Stimulated activated CD4-positive, alpha-beta T cell treated with anti-CD3 and anti-CD28 coated beads, Interleukin-12 subunit alpha, Interleukin-12 subunit beta, amount 100 ng/mL, for 4 hours (primary cell): Measurements from ENCODE around the gene CGB7.
"Not testable (repeated sequence)": the region's sequence is repeated elsewhere in the genome, so short reads cannot be mapped to it uniquely, and the experiment has no call there.

ENCODE experiments used
- DNase-seq: peaks from one replicate; pipeline ENCODE4 v3.0.0-alpha.2; 2020

Gene CGB7

GRCh38 chr19:49073514-49074378 is 16.2 kb upstream of the CGB7 start:
- DNase-seq: no peak

DNA sequence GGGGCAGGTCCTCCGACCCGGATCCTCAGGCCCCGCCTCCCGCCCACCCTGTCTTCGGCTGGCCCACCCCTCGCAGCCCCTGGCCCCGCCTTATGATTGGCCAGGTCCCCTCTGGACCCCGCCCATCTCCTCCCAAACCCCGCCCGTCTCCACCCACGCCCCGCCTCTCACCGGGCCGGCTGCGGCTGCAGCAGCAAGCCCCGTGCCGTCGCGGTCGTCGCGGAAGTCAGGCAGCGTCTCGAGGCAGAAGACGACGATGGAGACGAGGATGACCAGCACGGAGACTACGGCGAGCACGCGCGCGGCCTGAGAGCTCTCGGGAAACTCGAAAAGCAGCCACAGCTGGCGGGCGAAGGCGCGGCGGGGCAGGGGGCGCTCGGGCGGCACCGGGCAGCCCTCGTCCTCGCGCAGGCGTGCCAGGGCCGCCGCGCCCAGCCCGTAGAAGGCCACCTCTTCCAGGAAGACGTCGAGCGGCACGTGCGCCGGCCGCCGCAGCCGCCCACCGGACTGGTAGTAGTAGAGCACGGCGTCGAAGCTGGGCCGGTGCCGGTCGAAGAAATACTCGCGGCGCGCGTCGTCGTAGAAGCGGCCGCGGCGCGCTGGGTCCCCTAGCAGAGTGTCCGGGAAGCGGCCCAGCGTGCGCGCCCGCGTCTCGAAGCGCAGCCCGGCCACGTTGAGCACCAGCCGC is 14.5 kb upstream of the CGB7 start:
- no peak for DNase-seq

DNA sequence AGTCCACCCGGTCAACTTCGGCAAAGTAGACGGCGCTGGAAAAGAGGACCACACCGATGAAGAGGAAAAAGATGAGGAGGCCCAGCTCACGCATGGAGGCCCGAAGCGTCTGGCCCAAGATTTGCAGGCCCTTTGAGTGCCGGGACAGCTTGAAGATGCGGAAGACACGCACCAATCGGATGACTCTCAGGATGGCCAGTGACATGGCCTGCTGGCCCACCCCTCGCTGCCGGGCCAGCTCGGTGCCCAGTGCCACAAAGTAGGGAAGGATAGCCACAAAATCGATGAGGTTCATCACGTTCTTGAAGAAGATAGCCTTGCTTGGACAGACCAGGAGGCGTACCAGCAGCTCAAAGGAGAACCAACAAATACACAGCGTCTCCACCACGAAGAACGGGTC is 12.9 kb upstream of the CGB7 start:
- DNase-seq: no peak

DNA sequence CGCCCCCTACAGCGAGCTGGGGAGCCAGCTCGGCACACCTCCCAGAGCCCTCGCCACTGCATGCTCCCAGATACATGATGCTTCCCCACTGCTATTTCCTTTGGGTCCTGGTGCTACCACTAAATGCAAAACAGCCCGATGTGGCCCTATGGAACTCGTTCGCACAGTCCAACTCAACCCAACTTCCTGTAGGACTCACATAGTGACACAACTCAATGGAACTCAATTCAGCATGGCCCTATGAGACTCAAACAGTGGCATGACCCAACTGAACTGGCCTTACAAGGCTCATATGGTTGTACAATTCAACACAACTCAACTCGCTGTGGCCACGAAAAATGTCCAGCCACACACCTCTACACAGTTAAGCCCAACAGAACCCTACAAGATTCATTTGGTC is 11.5 kb upstream of the CGB7 start:
- no peak for DNase-seq

DNA sequence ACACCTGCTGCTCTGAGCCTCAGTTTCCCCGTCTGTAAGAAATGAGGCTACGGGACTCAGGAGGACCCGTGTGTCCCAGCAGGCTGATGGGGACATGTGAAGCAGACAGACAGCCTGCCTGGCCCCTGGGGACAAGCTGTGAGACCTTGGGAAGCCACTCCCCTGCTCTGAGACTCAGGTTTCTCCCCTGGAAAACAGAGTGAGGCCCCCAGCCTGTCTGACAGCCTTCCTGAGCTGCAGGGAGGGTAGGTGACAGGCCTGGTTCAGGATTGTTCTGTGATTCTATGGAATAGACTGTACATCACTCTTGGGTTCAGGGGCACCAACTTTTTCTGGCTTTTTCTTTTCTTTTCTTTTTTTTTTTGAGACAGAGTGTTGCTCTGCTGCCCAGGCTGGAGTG is 10.0 kb upstream of the CGB7 start:
- no peak for DNase-seq

- no peak for DNase-seq
Observed at GRCh38 chr19:49065905-49066512, 8.5 kb upstream of the CGB7 start.

DNA sequence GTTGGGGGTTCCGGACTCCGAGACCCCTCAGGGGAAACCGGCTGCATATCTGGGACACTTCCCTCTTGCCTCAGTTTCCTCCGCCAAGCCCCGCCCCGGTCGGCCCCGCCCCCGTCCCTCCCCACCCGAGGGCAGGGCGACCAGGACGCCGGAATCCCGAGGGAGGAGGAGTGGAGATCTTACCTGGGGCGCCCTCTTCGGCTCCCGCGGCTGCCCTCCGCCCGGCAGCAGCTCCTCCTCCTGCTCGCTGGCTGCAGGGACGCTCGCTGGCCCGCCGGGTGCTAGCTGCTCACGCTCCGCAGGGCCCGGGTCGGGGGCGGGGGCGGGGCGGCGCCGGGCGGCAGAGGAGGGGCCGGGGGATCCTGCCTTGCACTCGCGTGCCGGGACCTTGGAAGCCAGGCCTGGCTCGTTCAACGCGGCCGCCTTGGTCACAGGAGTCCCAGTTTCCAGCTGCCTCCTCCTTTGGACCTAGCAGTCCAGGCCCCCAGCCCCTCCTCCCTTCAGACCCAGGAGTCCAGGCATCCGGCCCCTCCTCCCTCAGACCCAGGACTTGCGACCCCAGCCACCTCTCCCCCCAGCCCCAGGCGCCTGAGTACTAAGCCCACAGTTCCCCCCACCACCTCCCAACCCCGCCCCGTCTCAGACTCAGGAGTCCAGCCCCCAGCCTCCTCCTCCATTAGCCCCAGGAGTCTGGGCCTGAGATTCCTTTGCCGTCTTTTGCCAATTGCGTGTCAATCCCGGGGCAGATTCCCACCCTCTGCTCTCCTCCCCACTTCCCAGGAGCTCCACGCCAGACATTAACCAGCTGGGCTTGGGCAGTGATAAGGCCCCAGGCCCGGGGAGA is 7.4 kb upstream of the CGB7 start, which contains the start of gene NTF4:
TSS of gene NTF4 (minus strand) at position 51 of the 844 bp plus-strand sequence. CDS start 2,821 bp downstream, outside the sequence.
- no peak for DNase-seq

DNA sequence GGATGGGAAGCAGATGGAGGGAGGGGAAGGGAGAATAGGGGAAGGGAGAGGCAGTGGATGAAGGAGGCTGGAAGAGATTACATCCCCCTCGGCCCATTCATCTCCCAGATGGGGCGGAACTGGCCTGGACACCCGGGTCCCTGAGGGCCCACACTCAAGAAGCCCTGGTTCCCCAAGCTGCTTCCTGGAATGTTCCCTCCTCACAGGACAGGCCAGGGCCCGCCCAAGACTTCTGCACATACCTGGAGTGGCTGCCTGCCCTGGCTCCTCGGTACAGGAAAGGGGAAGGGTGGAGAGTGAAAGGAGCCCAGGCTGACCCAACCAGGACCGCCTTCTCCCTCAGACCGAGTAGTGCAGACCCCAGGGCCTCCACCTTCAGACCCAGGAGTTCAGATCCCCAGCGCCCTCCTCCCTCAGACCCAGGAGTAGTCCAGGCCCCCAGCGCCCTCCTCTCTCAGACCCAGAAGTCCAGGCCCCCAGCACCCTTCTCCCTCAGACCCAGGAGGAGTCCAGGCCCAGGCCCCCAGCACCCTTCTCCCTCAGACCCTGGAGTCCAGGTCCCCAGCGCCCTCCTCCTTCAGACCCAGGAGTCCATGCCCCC is 6.6 kb upstream of the CGB7 start:
- no peak for DNase-seq

- no peak for DNase-seq
Observed at GRCh38 chr19:49061445-49061844, 3.9 kb upstream of the CGB7 start.

DNA sequence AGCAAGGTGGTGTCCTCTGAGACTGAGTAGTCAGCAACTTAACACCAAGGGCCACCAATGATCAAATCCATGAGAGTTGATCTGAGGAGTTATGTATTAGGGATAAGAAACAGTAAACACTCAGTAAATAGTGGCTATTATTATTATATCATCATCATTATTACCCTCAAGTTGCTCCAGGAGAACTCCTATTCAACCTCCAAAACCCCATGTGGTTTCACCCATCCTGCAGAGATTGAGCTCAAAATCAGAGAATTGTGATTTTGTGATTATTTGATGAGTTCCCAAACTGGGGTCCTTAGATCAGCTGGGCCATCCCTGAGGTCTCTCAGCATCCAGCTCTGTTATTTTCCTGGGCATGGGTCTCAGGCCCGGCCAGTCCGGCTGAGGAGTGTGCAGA is 3.5 kb upstream of the CGB7 start:
- DNase-seq: no peak

DNA sequence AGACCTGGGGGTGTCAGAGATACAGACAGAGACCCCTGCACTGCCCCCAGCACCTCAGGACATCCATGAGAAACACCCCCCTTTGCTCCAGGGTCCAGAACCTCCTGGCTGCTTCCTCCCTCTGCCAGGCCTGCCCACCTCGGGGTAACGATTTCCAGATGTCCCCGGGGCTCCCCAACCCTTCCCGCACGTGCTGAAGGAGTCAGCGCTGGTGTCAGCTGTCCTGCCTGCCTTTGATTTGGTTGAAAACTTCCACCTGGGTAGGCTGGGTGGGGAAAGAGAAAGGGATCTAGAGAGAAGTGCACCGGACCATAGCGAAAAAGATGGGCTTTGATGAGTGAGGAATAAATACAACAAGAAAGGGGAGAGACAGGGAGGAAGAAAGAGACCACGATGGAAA is 1.5 kb upstream of the CGB7 start:
- DNase-seq: no peak

GRCh38 chr19:49058562-49058961 is 1.0 kb upstream of the CGB7 start:
- DNase-seq: no peak

- not testable (repeated sequence) for DNase-seq
Observed at GRCh38 chr19:49056902-49057596, 500 bp downstream of the CGB7 start.

DNA sequence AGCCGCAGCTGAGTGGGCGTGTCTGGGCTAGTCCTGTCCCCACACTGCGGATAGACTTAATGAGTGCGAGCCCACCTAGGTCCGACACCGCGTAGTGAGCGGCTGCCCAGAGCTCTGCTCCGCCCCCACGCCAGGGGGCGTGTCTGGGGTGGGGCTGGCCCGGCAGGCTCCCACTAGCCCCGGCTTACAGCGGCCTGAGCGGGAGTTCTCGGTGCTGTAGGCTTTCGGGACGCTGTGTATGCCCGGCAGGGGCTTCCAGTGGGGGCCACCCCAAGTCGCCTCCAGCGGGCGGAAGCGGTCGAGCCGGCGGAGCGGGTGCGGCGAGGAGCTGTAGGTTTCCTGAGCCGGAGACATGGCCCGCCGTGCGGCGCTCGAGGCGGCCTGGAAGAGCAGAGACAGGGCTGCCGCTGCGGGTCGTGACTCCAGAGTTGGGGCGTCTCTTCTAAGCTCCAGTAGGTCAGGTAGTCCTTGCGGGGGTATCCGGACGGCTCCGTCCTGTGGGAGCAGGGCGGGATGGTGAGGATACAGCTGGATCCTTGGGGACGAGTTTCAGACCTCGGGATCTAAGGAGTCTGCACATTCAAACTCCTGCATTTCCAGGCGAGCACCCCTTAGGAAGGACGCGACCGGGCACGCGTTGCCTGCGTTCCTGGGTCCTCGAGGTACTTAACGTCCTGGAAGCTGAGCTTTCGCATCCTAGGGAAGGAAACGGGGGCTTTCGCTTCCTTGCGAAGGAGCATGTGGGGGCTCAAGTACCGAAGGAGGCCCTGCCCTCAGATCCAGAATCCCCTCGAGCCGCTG is 1.2 kb downstream of the CGB7 start:
- peak; percentile 54 for DNase-seq

DNA sequence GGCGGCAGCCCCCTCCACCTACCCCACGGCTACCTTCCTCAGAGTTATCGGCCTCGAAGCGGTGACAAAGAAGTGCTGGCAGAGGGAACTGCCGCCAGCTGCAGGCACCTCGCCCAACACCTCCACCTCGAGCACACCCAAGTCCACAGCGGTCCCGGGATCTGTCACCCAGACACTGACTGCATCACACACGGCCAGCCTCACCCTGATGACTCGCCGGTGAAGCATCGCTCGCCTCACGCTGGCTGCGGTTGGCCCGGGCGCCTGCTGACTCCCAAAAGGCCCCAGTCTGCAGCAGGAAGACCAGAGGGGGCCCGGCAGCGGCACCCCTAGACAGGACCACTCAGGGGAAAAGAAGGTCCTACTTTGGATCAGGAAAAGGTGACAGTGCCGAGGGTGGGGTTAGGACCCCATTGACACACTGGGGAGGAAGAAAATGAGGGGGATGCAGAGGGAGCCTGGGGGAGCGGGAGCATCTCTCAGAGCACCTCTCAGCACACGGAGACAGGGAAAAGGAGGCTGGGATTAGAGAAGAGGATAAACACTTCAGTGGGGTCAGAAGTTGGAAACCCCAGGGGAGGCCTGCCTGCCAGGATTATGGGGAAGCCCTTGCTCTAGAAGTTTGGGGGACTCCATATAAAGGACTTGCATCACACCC is 7.0 kb downstream of the CGB7 start:
- DNase-seq: not testable (repeated sequence)

DNA sequence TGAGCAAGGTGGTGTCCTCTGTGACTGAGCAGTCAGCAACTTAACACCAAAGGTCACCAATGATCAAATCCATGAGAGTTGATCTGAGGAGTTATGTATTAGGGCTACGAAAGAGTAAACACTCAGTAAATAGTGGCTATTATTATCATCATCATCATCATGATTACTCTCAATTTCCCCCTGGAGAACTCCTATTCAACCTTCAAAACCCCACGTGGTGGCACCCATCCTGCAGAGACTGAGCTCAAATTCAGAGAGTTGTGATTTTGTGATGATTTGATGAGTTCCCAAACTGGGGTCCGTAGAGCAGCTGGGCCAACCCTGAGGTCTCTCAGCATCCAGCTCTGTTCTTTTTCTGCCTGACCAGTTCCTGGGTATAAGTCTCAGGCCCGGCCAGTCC is 7.7 kb downstream of the CGB7 start:
- not testable (repeated sequence) for DNase-seq

DNA sequence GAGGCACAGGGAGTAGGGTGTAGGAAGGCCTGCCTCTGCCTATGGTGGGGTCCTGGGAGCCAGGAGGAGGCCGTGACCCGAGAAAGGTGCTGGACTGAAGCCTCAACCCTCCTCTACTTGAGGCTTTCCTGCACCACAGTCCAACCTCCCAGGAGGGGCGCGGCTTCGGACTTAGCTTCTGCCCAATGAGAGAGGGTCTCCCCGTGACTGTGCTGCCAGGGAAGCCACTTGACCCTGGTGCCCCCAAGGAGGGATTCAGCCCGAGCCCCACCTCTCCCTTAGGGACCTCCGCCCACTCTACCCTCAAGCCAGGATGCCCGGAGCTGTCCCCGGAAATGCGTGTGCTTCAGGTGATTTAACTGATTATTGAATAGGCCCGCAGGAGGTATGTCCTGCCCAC is 8.5 kb downstream of the CGB7 start, which contains the start of gene CGB8:
TSS of gene CGB8 (minus strand) at position 101 of the 400 bp plus-strand sequence. CDS start 372 bp downstream, outside the sequence.
- DNase-seq: not testable (repeated sequence)

GRCh38 chr19:49043548-49043947 is 14.0 kb downstream of the CGB7 start, which contains the start of gene CGB5:
CGB5 (plus strand) TSS chr19:49043848; CDS start chr19:49044210, 362 bp downstream.
- DNase-seq: not testable (repeated sequence)

DNA sequence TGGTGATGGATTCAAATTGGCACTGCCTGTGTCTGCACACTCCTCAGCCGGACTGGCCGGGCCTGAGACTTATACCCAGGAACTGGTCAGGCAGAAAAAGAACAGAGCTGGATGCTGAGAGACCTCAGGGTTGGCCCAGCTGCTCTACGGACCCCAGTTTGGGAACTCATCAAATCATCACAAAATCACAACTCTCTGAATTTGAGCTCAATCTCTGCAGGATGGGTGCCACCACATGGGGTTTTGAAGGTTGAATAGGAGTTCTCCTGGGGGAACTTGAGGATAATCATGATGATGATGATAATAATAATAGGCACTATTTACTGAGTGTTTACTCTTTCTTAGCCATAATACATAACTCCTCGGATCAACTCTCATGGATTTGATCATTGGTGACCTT is 14.9 kb downstream of the CGB7 start:
- not testable (repeated sequence) for DNase-seq

- DNase-seq: no peak
Observed at GRCh38 chr19:49042177-49042576, 15.4 kb downstream of the CGB7 start.
